ENCODE results near the gene ZBTB7B.
A peak's percentile ranks its signal among the peaks of the same experiment; 100 is the strongest.

The ZBTB7B gene

DNA sequence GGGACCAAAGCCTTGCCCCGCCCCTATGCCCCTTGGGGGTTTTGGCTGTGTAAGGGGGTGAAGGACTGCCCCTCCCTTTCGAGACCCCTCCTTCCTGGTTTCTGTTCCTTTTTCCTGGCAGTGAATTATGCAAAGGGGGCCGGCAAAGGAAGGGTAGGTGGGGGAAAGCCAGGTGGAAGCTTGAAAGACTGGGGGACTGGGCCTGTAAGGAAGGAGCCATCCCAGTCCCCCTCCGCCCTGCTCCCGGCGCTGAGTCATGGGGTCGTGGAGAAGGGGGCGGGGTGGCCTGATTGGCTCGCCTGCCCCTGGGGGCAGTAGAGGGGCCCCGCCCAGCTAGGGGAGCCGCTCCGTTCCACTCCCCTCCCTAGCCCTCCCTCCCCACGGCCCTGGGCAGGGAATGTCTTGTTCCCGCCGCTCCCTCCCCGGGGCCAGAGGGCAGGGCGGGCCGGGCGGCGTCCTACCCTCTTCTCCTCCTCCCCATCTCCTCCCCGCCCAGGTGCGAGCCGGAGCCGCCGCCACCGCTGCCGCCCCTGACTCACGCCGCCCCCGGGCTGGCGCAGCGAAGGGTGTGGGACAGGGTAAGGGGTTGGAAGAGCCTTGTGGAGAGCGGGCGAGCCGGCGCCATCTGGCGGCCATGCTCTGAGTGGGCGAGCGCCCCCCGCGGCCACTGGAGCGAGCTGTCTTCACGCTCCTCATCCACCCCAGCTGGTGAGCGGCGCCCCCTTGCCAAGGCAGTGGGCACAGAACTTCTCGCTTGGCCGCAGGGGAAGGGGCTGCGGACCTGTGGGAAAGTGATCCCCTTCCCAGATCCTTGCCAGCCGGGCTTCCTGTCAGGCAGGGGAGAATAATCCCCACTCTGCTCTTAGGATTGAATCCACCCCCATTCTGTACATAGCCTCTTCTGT lies 14.7 kb downstream of the ZBTB7B start:
- DNase-seq (ENCODE audit: low read depth) = peak; percentile 85

DNA sequence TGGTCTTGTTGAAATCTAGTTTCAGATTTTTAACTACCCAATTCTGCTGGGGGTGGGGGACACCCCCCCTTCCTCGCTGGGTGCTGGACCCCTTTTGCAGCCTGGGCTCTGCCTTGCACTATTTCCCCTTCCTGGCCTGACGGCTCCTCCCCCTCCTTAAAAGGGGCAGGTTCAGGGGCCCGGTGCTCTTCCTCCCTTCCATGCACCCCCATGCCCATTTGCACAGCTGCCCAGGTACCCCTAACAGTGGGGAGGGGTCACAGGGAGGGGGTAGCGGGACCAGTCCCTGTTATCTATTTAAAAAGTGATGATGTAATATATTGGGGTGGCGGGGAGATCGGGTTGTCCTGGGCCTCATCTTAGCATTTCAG lies 15.3 kb downstream of the ZBTB7B start:
- DNase-seq (ENCODE audit: low read depth) = no peak

- no peak for DNase-seq (ENCODE audit: low read depth)
Measured at GRCh38 chr1:155018617-155019348, 16.2 kb downstream of the ZBTB7B start.

- DNase-seq (ENCODE audit: low read depth) = no peak
Measured at GRCh38 chr1:155019377-155020245, 17.0 kb downstream of the ZBTB7B start.

GRCh38 chr1:155022136-155022926 lies 19.7 kb downstream of the ZBTB7B start:
- DNase-seq (ENCODE audit: low read depth) = no peak

DNA sequence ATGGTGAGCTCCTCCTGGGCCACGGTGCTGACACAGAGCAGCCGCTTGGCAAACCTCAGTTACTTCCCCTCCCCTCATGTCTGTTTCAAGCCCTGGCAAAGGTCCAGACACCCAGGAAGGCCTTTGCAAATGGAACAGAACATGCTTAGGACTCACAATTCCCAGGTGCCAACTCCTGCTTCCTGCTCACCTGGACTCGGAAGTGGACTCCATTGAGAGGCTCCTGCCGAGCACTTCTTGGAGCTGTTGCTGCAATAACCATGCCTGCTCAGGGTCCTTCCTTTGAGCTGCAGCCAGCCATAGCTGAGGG lies 20.3 kb downstream of the ZBTB7B start:
- DNase-seq (ENCODE audit: low read depth) = no peak

- DNase-seq (ENCODE audit: low read depth) = no peak
Measured at GRCh38 chr1:155023627-155024026, 21.0 kb downstream of the ZBTB7B start.

- DNase-seq (ENCODE audit: low read depth) = no peak
Measured at GRCh38 chr1:155024315-155024714, 21.7 kb downstream of the ZBTB7B start.

- DNase-seq (ENCODE audit: low read depth) = no peak
Measured at GRCh38 chr1:155026154-155026553, 23.6 kb downstream of the ZBTB7B start.

DNA sequence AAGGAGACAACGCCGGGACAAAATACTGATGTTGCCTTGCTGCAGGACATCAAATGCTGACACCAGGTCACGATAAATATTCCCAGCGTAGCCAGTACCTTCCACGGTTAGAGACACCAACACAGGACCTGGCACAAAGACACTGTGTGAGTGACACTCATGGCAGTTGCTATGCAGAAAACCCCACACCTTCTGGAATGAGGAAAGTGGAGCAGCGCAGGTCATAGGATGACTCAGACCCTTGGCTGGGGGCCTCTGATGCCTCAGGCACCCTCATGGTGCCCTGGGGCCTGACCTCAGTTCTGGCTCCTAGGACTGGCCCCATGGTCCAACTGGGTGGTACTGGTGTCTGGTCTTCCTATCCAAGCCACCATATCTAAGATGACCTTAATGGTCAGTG lies 24.0 kb downstream of the ZBTB7B start:
- DNase-seq (ENCODE audit: low read depth) = no peak

DNA sequence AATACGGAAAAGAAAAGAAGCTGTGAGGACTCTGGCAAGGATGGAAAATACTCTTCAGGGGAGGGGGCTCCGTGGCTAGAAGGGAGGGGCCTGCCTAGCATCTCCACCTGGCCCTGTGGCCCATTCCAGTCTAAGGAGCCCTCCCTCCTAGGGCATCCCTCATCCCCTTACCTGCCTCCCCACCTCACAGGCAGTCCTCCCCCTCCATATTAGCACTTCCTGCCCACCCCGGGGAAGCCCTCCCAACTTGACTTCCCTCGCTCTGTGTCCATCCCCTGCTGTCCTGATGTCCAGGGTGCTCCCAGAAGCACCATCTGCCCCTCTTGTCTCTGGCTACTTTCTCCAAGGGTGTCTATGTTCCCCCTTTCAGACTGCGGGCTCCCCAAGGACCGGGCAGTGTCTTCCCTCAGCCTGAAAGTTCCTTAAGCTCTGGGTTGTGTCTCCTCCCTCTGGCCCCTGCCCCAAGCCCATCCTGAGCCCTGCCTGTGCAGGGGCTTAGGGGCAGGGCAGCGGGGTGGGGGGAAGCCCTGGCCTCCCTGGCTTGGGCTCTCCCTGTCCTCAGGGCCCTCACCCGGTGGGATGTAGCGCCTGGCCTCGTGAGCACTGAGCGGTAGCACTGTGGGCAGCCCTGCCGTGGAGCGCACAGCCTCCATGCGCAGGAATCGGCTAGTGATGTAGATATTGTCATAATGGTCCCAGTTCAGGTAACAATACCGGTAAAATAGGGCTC lies 27.1 kb downstream of the ZBTB7B start:
- no peak for DNase-seq (ENCODE audit: low read depth)

DNA sequence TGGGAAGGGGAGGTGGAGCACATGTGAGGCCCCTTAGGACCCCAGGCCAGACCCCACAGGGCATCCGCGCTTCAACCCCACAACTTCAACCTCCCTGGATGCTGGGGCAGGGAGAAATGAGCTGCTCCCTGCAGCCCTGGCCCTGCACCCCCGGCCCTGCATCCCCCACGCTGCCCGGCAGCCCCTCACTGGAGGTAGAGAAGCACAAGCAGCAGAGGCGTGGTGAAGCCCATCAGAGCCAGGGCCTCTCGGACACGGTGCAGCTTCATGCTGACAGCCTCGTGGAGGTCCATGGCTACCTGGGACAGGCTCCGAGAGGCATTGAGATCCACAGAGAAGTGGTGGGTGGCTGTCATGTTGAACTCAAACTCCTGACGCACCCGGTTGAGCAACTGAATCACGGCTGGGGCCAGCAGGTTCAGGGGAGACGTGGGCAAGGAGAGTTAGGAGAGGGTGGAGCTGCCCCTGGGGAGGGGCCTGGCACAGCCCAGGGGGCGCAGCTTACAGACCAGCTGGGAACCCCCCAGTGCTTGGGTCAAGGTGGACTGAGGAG lies 27.7 kb downstream of the ZBTB7B start:
- no peak for DNase-seq (ENCODE audit: low read depth)

DNA sequence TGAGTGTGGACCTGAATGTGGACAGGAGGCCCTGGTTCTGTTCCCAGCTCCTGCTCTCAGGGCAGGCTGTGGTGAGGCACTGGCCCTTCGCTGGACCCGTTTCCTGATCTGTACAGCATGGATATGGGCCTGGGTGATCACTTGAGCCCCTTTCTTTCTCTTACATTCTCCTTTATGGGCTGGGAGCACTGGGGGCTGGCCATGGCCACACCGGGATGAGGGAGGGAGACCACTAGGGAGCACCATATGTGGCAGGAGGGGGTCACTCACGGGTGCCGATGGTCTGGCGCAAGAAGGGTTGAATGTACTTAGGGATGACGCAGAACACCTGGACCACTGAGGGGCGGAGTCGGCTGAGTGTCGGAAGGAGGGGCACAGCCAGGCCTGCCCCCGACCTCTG lies 28.3 kb downstream of the ZBTB7B start:
- DNase-seq (ENCODE audit: low read depth) = no peak

DNA sequence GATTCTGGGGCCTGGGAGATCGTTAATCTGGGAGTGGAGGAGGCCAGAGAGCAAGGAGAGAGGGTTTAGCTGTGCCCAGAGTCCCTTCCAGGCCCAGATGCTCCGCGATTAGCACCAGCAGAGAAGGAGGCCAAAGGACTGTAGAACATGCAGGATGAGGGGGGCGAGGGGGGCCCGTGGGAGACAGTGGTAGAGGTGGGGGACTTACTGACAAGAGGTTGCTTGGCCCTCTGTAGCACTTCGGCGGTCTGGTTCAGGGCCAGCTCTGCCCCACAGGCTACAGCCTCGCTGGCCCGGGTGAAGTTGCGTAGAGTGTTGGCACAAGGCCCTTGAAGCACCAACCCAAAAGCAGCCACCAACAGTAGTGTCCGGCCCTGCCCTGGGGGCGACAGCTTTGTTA lies 30.3 kb downstream of the ZBTB7B start:
- no peak for DNase-seq (ENCODE audit: low read depth)

DNA sequence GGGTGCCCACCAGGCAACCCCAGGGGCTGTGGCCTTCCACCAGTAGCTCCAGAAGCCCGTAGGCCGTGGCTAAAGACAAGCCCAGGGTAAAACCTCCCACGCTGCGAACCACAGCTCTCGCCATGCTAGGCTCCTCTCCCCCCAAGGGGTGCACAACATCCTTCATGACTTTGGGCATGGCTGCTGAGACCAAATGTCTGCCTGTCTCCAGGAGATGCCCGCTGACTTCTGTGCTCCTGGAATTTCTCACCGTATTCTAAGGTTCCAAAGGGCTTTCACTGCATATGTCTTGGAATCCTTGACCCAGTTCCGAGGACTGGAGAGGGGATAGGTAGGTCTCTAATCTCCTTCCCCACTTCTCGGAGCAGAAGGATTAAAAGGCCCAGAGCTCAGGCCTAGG lies 30.9 kb downstream of the ZBTB7B start, which contains the start of the genes DCST1 and DCST2:
DCST1 (plus strand) TSS at position 301 of the 400 bp plus-strand sequence. CDS start 213 bp downstream, outside the sequence.
DCST2 (minus strand) TSS at position 258 of the 400 bp plus-strand sequence; CDS start at position 178, 80 bp downstream.
- DNase-seq (ENCODE audit: low read depth) = no peak

DNA sequence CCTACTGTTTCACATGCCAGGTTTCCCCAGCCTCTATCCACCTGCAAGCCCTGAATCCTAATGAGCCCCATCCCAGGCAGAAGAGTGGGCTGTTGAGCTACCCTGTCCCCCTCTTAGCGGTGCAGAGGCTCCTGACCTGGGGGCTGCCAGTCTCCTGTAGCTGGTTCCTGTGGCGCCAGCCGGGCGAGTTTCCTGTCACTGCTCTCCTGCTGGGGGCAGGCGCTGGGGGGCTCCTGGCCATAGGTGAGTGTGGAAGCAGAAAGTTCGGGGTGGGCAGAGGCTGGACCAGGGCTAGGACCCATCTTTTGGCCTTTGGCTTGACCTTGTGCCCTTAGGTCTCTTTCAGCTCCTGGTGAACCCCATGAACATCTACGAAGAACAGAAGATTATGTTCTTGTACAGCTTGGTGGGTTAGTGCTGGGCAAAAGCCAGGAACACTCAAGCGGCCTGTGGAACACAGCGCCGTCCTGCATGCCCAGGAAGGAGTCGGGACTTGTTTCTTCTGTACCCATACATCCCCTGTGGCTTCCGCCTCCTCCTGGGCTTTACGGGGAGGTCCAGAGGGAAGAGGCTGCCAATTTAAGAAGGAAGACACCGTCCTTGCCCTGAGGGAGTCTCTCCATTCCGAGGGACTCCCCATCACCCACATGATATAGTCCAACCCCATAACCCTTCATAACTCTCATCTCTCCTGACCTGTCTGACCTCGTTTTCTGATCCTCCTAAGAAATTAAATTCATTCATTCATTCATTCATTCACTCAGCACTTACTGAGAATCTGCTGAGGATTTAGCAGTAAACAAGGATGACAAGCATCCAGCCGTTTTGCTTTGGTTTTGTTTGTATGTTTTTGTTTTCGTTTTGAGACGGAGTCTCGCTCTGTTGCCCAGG lies 32.0 kb downstream of the ZBTB7B start:
- DNase-seq (ENCODE audit: low read depth) = no peak

DNA sequence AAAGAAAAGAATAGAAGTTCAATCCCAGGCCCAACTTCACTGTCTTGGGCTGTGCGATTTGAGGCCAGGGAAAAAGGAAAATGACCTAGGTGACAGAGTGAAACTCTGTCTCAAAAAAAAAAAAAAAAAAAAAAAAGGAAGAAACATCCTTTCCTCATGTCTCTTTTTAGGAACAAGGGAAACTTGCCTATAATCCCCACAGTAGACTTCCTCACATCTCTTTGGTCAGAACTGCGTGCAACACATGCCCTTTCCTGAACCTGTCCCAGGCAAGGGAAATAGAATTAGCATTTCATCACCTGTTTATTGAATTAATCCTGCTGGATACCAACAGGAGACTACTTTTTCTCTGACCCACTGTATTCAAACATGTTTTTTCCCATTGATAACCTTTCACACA lies 33.3 kb downstream of the ZBTB7B start:
- DNase-seq (ENCODE audit: low read depth) = no peak

DNA sequence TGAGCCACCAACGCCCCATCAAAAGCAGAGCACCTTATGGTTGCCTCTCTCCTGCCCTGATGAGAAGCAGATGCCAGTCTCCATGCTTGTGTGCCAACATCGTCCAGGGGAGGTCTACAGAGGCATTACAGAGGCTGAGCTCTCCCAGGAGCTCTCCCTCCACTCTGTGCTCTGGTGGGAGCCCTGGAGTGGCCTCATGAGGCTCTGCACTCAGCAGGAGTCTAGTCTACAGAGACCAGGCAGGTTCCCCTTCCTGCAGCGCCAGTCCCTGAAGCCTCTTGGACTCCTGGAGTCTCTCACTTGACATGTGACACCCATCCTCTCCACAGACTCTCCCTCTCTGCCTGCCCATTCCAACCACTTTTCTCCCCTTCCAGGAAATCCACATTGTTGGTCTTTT lies 34.4 kb downstream of the ZBTB7B start:
- no peak for DNase-seq (ENCODE audit: low read depth)

- DNase-seq (ENCODE audit: low read depth) = no peak
Measured at GRCh38 chr1:155037851-155038441, 35.3 kb downstream of the ZBTB7B start.
